HG03520 (cell line): ENCODE measurements around the gene ZNF217.
"Not testable (repeated sequence)": the region's sequence is repeated elsewhere in the genome, so short reads cannot be mapped to it uniquely, and the experiment has no call there.

Source experiments
- ATAC-seq: cut with Tn5 transposase; IDR thresholded peaks from one replicate; pipeline ENCODE4 v1.9.1; 2021; ENCODE audit warnings: mild to moderate bottlenecking, moderate library complexity; ENCODE audit not compliant: unreplicated experiment

The ZNF217 gene

DNA sequence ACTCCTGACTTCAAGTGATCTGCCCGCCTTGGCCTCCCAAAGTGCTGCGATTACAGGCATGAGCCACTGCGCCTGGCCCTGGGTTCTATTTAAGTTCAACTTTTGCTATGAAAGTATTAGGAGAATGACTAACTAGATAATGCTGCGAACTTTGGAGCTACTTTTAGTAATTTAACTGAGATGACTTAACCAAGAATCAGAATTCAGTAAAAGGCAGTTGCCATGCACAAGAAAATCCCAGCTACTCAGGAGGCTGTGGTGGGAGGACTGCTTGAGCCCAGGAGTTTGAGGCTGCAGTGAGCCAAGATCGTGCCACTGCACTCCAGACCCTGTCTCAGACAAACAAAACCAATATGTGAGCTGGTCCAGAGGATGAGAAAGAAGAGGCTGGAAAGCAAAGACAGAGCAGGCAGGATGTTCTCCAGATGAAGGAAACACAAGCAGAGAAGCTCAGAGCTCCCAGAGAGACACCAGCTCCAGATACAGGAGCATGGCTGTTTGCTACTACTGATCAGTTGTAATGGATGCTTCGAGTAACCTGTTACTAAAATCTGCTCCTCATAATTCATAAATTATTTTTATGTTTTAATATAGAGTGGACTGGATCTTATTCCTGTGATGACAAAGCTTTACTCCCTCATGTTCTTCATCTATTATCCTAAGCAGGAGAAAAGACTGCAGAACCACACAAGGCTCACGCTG is 23.9 kb downstream of the ZNF217 start:
- no peak for ATAC-seq

DNA sequence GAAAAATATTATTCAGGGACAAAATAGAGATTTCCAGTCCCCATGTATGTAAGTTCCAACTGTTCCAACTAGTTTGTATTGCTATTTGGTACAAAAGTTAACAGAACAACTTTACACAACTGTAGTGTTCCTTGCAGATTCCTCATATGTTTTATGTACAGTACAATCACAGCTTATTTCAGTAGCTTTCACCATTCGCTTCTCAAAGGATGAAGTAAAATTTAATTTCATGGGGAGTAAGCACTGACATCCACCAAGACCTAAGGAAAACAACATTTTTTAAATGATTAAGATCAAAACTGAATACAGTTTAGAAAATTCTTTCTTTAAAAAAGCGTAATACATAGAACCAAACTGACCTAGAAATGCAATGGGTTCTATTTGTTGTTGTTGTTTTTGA is 24.6 kb downstream of the ZNF217 start:
- ATAC-seq = no peak

DNA sequence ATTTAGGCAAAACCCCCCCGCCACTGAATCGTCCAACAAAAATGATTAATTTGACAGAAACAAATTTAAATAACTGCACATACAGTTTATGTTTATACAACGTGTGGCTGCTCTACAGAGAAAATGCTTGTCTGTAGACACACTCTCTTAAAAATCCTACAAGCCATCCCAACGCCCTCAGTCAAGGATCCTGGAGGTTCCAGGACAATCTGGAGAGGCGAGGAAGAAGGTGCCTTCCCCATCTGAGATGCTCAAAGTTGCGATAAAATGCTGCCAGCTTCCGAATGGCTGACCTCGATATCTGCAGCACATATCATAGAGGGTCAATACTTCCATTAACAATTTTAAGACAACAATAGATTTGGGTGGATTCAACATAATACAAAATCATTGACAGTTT is 25.3 kb downstream of the ZNF217 start:
- ATAC-seq = no peak

DNA sequence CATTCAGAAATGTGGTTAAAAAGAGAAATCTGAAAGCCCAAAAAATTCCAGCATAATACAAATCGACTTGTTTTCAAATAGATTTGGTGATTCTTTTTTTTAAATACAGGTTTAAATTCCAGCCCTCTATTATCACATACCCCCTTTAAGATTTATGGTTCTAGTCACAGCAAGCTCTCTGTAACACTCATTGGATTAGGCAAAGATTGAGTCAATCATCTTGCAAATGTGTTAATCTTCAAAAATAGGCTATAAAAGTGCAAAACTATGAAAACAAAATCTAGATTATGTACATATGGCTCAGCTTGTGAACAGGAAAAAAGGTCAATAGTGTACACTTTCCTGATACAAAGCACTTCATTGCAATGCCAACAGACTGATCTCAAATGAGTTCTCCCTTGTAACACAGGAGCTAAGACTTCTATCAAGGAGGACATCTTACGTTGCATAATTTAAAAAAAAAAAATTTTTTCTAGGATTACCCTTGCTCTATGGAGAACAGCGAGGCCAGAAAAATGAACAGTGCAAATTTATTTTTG is 26.2 kb downstream of the ZNF217 start:
- no peak for ATAC-seq

DNA sequence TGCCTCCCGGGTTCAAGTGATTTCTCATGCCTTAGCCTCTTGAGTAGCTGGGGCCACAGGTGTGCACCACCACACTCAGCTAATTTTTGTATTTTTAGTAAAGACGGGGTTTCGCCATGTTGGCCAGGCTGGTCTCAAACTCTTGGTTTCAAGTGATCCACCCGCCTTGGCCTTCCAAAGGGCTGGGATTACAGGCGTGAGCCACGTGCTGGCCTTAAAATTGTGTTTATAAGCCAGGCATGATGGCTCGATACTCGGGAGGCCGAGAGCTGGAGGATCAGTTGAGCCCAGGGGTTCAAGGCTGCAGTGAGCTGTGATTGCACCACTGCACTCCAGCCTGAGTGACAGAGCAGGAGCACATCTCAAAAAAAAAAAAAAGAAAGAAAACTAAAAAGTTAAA is 27.0 kb downstream of the ZNF217 start:
- not testable (repeated sequence) for ATAC-seq

DNA sequence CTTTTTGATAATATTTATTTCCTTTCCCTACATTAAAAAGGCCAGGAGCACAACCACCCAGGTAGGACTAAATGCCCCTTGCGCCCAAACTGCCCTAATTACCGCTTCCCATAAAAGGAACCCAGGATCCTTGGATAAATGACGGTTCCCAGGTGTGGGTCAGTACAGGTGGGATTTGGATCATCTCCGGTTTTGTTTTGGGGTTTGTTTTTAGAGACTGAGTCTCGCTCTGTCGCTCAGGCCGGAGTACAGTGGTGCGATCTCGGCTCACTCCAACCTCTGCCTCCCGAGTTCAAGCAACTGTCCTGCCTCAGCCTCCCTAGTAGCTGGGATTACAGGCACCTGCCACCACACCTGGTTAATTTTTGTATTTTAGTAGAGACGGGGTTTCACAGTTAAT is 28.4 kb downstream of the ZNF217 start:
- no peak for ATAC-seq

DNA sequence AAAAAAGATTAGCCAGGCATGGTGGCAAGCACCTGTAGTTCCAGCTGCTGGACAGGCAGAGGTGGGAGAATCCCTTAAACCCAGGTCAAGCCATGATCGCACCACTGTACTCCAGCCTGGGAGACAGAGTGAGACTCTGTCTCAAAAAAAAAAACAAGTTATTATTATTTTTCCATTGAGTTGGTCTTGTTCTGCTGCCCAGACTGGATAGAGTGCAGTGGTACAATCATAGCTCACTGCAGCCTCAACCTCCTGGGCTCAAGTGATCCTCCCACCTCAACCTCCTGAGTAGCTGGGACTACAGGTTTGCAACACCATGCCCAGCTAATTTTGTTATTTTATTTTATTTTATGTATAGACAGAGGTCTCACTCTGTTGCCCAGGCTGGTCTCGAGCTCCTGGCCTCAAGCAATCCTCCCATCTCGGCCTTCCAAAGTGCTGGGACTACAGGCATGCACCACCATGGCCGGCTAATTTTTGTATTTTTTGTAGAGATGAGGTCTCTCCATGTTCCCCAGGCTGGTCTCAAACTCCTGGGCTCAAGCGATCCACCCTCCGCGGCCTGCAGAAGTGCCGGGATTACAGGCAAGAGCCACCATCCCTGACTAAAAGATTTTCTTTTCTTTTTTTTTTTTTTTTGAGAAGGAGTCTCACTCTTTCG is 31.4 kb downstream of the ZNF217 start:
- ATAC-seq = not testable (repeated sequence)

DNA sequence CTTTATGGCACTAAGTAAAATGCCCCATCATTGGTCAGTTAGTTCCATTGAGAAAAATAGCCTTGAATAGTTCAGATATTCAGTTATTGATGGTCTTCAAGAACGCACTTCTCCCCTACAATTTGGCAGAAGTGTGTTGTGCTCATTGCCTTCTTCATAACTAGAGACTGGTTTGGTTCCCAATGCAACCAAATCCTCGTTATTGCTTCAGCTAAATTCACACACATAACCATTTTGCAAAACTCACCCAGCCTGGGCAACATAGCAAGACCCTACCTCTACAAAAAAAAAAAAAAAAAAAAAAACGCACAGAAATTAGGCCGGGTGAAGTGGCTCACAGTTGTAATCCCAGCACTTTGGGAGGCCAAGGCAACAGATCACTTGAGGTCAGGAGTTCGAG is 32.1 kb downstream of the ZNF217 start:
- no peak for ATAC-seq

DNA sequence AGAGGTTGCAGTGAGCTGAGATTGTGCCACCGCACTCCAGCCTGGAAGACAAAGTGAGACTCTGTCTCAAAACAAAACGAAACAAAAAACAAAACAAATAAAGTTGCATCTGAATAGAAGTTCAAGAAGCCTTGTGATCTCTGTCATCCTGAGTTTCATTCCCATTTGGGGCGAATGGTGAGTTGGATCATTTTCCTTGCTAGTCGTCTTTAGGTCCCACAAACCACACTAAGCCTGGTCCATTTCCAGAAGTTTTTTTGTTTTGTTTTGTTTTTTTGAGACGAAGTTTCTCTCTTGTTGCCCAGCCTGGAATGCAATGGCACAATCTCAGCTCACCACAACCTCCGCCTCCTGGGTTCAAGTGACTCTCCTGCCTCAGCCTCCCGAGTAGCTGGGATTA is 33.8 kb downstream of the ZNF217 start:
- ATAC-seq = no peak

DNA sequence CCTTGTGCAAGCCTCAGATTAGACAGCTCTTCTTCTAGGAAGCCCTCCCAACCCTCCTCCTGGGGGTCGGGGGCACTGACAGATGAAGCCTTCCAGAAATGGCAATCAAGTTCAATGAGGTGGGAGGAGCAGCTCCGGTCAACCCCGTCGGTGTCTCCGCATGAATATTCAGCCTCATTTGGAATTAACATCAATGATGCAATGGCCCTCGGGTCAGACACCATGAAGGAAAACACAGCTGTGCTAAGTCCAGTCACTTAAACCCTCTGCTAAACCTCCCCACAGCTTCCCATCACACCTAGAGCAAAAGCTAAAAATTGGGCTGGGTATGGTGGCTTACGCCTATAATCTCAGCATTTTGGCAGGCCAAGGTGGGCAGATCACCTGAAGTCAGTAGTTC is 36.5 kb downstream of the ZNF217 start:
- ATAC-seq = no peak

DNA sequence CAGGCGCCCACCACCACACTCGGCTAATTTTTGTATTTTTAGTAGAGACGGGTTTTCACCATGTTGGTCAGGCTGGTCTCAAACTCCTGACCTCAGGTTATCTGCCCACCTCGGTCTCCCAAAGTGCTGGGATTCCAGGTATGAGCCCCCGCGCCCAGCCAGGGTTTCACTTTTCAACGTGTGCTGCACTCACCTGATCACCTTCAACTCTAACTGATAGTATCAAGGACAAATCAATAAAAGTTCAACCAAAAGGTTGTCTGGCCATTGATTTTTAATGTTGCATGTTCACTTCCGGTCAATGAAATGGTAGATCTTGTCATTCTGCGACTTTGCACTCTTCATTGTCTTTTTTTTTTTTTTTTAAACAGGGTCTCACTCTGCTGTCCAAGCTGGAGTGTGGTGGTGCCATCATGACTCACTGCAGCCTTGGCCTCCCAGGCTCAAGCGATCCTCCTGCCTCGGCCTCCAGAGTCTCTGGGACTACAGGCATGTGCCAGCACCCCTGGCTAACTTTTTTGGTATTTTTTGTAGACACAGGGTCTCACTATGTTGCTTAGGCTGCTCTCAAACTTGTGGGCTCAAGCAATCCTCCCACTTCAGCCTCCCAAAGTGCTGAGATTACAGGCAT is 37.3 kb downstream of the ZNF217 start:
- ATAC-seq = no peak

DNA sequence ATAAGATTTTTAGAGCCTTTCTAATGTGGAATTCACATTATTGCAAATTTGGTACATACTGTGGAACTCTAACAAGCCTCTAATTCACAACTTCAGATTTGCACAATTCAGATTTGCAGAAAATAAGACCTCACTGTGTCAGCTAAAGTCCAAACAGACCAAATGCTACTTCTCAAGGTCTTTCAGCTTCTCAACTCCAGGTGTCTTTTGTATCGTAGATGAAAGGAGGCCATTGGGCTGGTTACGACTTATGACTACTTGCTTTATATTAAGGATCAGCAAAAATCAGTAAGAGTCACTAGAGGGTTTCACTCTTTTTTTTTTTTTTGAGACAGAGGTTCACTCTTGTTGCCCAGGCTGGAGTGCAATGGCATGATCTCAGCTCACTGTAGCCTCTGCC is 37.8 kb downstream of the ZNF217 start:
- no peak for ATAC-seq

DNA sequence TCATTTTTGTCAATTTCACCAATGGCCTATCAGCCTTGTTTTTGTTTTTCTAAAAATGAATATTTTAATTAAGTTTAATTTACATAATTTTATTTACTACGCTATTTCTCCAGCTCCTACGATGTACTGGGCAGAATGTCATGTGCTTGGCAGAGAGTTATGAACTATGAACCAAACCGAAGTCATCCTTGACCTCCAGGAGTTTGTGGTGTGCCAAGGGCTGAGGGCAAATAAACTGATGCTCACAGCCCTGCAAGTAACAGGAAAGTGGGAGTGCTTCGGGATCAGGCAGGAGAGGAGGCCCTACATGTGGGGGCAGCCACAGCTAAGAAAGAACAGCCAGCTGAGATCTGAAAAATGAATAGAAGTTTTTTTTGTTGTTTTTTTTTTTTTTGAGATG is 38.6 kb downstream of the ZNF217 start:
- ATAC-seq = no peak

DNA sequence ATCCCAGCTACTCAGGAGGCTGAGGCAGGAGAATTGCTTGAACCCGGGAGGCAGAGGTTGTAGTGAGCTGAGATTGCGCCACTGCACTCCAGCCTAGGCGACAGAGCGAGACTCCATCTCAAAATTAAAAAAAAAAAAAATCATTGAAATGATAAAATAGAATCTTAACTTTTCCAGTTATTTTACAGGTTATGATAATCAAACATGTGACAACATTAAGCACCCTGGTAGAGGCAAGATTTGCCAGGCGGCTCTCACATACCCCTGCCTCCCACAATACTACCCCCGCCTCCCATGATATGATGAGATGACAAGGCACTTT is 41.1 kb downstream of the ZNF217 start:
- ATAC-seq = not testable (repeated sequence)

DNA sequence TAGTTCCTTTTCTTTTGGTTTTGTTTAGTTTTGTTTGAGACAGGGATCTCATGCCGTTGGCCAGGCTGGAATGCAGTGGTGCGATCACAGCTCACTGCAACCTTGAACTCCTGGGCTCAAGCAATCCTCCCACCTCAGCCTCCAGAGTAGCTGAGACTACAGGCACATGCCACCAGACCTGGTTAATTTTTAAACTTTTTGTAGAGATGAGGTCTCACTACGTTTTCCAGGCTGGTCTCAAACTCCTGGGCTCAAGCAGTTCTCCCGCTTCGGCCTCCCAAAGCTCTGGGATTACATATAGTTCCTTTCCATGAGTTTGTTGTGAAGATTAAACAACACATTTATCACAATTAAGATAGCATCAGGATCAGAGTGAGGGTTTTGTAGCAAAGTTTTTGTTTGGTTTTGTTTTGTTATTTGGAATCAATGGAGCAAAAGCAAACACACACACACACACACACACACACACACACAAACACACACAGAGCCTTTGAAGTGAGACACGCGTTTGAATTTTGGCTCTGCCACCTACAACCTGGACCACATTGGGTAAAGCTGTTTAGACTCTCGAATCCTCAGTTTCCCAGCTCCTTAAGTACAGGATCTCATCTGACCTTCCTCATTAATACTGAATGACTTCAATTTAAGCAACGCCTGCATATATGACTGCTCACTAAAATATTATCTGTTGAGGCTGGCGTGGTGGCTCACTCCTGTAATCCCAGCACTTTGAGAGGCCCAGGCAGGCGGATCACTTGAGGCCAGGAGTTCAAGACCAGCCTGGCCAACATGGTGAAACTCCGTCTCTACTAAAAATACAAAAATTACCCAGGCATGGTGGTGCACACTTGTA is 41.7 kb downstream of the ZNF217 start:
- ATAC-seq = not testable (repeated sequence)

DNA sequence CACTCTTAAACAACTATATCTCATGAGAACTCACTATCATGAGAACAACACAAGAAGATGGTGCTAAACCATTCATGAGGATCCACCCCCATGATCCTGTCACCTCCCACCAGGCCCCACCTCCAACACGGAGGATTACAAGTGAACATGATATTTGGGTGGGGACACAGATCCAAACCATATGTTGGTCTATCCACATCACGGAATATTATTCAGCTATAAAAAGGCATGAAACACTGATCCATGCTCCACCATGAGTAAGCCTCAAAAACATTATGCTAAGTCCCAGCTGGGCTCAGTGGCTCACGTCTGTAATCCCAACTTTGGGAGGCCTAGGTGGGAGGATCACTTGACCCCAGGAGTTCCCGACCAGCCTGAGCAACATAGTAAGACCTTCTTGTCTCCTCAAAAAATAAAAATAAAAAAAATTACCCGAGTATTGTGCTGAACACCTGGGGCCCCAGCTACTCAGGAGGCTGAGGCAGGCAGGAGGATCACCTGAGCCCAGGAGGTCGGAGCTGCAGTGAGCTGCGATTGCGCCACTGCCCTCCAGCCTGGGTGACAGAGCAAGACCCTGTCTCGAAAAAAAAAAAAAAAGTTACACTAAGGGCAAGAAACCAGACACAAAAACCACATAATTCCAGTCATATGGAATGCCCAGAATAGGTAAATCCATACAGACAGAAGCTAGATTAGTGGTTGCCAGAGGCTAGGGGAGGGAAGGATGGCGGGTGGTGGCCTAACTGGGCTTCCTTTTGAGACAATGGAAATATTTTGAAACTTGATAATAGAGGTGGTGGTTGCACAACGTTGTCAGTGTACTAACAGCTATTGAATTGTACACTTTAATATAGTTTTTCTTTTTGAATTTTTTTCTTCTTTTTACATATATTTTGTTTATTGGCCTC is 43.1 kb downstream of the ZNF217 start:
- no peak for ATAC-seq

DNA sequence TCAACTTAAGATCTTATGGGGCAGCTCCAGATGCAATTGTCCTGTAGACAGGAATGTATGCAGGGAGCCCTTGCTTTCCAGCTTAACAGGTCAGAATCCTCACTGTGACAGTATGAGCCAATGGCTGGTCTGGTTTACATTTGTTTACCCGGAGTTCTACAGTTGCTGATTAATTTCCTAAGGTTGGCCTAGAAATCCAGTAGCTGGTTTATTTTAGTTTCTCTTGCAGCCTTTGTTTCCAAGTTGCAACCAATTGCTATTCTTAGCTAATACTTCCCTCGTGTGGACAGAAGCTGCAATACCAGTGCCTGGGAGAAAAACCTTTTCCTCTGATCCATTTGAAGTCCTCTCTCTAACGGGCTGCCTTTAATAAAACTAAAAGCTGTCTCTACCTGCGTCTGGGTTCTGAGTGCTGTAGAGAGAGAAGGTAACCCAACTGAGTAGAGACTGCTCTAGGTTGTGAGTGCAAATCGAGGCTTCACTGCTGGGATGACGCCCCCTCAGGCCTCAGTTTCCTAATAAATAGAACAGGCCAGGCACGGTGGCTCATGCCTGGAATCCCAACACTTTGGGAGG is 45.9 kb downstream of the ZNF217 start:
- no peak for ATAC-seq

DNA sequence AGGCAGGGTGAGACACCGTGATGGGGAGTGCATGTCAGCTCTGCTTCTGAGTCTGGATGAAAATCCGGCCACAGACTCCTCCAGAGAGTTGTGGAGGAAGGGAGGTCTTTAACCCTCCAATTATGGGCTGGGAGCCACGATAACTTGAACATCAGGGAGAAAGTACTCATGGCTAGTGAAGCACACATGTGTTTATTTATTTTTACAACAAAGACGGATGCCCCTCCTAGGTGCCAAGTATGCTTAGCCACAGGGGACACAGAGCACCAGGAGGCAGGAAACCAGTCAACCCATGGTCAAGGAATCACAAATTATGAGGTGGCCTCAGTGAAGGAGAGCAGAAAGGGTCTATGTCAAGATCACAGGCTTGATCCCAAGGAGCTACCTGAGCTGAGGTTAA is 54.1 kb downstream of the ZNF217 start:
- ATAC-seq = no peak

DNA sequence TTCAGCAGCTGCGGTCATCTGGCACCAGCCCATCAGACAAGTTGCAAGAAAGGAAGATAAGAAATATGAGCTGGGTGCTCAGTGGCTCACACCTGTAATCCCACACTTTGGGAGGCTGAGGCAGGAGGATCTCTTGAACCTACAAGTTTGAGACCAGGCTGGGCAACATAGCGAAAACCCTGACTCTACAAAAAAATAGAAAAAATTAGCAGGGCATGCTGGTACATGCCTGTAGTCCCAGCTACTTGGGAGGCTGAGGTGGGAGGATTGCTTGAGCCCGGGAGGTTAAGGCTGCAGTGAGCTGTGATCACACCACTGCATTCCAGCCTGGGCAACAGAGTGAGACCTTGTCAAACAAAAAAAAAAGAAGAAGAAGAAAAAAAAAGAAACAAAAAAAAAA is 57.3 kb downstream of the ZNF217 start:
- ATAC-seq = not testable (repeated sequence)

DNA sequence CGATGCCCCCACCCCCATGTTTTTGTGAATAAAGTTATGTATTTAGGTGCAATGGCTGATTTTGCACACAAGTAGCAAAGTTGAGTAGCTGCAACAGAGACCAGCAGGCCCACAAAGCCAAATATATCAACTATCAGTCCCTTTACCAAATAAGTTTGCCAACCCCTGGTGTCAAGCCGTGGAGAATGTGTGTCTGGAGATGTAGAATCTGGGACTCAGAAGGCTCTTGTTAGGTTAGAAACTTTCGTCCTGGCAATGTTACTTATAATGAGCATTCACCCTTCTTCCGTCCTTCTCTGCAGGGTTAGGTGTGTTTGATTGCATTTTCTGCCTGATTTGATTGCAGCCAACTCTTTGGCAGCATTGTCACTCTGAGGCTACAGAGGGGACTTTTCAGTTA is 57.8 kb downstream of the ZNF217 start:
- ATAC-seq = no peak
